Right cardiac atrium (tissue), 5 donors: Measurements from ENCODE around the gene ARPP21. TPM values are rescaled to one million over a fixed set of nuclear protein-coding genes. Genes with fewer than 3 reads are reported as not detected.

Experiments used
- ATAC-seq, 2 donors: fragments of 200-7000 bp; cut with Tn5 transposase; one replicate each; pipeline versions ENCODE4 v1.8.0 to v1.9.1; 2020; ENCODE audit warnings: moderate library complexity in 2 of 2, mild to moderate bottlenecking in 1 of 2
- DNase-seq, 3 donors: peaks; one replicate each; pipeline ENCODE4 v3.0.0-alpha.2; 2020
- H3K27ac ChIP-seq: one replicate; pipeline ENCODE4 v1.5.1; 2013; ENCODE audit warnings: mild to moderate bottlenecking, low read length, control low read depth, moderate library complexity
- H3K27me3 ChIP-seq: one replicate; pipeline ENCODE4 v1.6.1; 2013; ENCODE audit not compliant: control insufficient read depth, insufficient read depth
- H3K4me1 ChIP-seq: one replicate; pipeline ENCODE4 v1.6.1; 2013; ENCODE audit warnings: low read length; ENCODE audit not compliant: control insufficient read depth, insufficient read depth
- H3K4me3 ChIP-seq: one replicate; pipeline ENCODE4 v1.5.1; 2013; ENCODE audit warnings: low read length, control low read depth
- H3K9me3 ChIP-seq: one replicate; pipeline ENCODE4 v1.6.1; 2013; ENCODE audit warnings: low read length; ENCODE audit not compliant: control insufficient read depth
- WGBS: extraction: QIAGEN DNeasy Blood & Tissue Kit; methylation state at CpG from one replicate; pipeline ENCODE4 v1.1.7; 2013; 5-methylcytosine and 5-hydroxymethylcytosine counted together
- intact Hi-C, 4 donors: fragments of 100-400 bp; cut with DNase I; formaldehyde crosslinking; loops; one replicate each; pipeline versions ENCODE4 v1.11.0 to v1.14.0; 2022 to 2023
- long read RNA-seq, 4 donors: library from polyadenylated mRNA; unstranded; transcript quantifications; one replicate each; pipeline ENCODE4 v2.0.0, GENCODE V29; 2020 to 2021
- polyA plus RNA-seq: library from polyadenylated mRNA; stranded (reverse); fragments of 200-250 nt; gene quantifications from one replicate; pipeline ENCODE4 v1.2.3, GENCODE V29; 2013
- total RNA-seq, 4 donors: library from RNA; stranded (reverse); fragmentation: NEBNext Ultra II Directional; extraction: Animal tissue kit (Norgen Biotek cat#: 25700); gene quantifications; one replicate each; pipeline ENCODE4 v1.2.1, GENCODE V29; 2021
- donor health status: healthy with polysubstance abuse.
- donor health status: DM: no; HTN: yes; CAD: no.
- donor health status: DM: no; HTN: no; CAD: no.
- donor health status: DM: no; HTN: yes; CAD: no; lungs with severe emphysema.
- donor health status: DM: yes; HTN: yes; CAD: no.

ARPP21 gene
- under 1 TPM in 3 of 4 donors, not detected in 1; 0.11 to 0.35 (median 0.34) TPM for total RNA-seq
- polyA plus RNA-seq, result 0.23 TPM
- long read RNA-seq, donor 1, result 0 reads
- long read RNA-seq, donor 2, partial matches to known transcripts, result 0 of 1 reads
- long read RNA-seq, donor 2, other reads (novel, unspliced or antisense), result 1 of 1 reads
- long read RNA-seq, donor 3, result 0 reads
- long read RNA-seq, donor 4, partial matches to known transcripts, result 0 of 1 reads
- long read RNA-seq, donor 4, other reads (novel, unspliced or antisense), result 1 of 1 reads

DNA sequence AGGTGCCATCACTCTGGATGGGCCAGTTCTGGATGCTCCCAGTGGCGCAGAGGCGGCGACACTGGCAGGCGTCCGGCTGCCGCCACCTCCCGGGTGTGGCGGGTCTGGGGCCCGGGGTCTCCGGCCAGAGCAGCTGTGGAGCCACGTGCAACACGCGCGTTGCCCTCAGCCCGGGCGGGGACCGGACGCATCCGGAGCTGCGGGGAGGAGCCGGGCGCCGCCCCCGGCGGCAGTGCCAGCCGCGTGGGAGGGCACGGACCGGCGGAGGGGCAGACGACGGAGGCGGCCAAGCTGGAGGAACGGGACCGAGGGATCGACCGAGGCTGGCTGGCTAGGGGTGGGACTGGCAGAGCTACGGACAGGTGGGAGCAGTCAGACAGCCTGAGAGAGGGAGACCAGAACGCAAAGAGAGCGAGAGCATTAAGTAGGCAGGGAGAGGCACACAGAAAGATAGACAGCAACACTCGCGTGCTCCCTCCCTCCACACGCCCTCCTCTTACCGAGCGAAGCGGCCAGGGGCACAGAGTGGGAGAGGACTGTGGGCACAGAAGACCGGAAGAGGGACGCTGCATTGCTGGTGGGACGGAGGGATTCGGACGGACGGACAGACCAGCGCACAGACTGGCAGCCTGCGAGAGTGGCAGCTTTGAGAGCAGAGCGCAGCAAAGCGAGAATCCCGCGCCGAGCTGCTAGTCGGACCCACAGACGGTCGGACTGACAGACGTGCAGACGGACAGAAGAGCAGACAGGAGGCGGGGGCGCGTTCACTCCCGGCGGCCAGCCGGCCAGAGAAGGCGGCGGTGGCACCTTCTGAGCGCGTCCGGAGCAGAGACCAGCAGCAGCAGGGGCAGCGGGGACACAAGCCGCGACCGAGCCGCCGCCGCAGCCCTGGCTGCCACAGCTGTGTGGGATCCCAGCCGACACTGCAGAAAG, at the start of gene ARPP21:
TSS of gene ARPP21 (plus strand) at position 272 of the 933 bp plus-strand sequence. CDS start 42,227 bp downstream, outside the sequence.
- Histone ChIP-seq H3K27me3 (no peaks in the 10 kb centered on the region), H3K9me3 (no peaks in the 10 kb centered on the region), H3K4me3 (peak within 1 kb of the TSS; percentile 23), H3K27ac (no peak within 1 kb of the TSS), H3K4me1 (no peaks in the 10 kb centered on the region)
- intact Hi-C loops, result no loop called here
- DNase-seq (peak; percentile 14 to 60 (median 49)), ATAC-seq (peak; percentile 52 to 67)
- under 1% methylated on average over 83 of the region's 83 CpGs for WGBS

DNA sequence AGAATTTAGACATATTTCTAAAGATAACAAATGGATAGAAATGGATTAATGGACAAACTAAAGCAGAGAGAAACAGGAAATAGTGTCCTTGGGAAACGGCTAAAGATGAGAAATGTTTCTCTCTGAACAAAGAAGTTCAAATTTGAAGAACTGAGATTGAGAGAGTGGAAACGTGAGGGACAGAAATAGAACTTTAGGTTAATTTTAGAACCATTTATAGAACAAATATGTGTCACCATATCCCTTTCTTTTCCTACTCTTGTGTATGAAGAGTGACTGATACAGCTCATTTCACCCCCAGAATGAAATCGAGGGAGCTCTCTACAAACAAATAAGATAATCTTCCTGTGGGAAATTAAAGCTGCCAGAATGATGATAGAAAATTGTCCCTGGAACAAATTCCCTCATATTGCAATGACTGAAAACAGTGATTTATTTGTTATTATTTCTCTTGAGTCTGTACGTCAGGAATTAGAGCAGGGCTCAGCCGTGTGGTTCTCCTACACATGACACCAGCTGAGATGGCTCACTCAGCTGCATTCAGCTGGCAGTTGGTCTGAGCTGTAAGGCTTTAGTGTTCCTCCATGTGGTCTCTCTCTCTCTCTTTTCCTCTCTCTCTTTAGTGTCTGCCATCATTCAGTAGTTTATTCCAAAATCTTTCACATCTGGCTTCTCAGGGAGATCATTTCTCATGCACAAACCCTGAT, 46.6 kb upstream of the ARPP21 start:
- Histone ChIP-seq H3K4me3 (no peak overlapping the region), H3K4me1 (no peaks in the 10 kb centered on the region), H3K27ac (no peak overlapping the region), H3K9me3 (no peaks in the 10 kb centered on the region), H3K27me3 (no peaks in the 10 kb centered on the region)
- DNase-seq (no peak), ATAC-seq (no peak)
- 44% methylated on average over 5 of the region's 5 CpGs for WGBS
- intact Hi-C loops, result no loop called here

DNA sequence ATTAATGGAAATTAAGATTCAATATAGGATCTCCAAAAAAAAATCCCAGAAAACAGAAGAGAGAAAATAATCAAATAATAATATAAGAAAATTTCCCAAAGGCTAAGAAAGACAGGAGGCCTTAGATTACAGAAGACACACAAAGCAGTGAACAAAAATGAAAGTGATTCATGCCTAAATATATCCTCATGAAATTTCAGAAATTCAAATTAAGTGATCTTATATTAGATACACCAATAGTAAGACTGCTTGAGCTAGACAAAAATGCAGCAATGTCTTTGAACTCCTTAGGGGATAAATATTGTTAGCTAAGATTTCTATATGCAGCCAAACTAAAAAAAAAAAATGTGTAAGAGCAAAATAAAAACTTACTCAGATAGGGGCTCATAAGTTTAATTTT, 44.6 kb upstream of the ARPP21 start:
- no peaks in the 10 kb centered on the region for H3K4me1 ChIP-seq
- no peak overlapping the region for H3K27ac ChIP-seq
- DNase-seq (no peak), ATAC-seq (no peak)
- no peaks in the 10 kb centered on the region for H3K9me3 ChIP-seq
- H3K4me3 ChIP-seq, result no peak overlapping the region
- intact Hi-C loops, result no loop called here
- H3K27me3 ChIP-seq, result no peaks in the 10 kb centered on the region

- intact Hi-C loops, result no loop called here
- H3K27me3 ChIP-seq, result no peaks in the 10 kb centered on the region
- H3K9me3 ChIP-seq, result no peaks in the 10 kb centered on the region
- H3K27ac ChIP-seq, result no peak overlapping the region
- WGBS, result 56% methylated on average over 3 of the region's 3 CpGs
- no peak for DNase-seq
- ATAC-seq, result no peak
- no peak overlapping the region for H3K4me3 ChIP-seq
- H3K4me1 ChIP-seq, result no peaks in the 10 kb centered on the region
These were observed 42.9 kb upstream of the ARPP21 start for GRCh38 chr3:35596335-35596995.

- no peaks in the 10 kb centered on the region for H3K4me1 ChIP-seq
- no peaks in the 10 kb centered on the region for H3K9me3 ChIP-seq
- intact Hi-C loops, result no loop called here
- DNase-seq (no peak), ATAC-seq (no peak)
- H3K4me3 ChIP-seq, result no peak overlapping the region
- no peaks in the 10 kb centered on the region for H3K27me3 ChIP-seq
- no peak overlapping the region for H3K27ac ChIP-seq
- 83% methylated on average over 3 of the region's 3 CpGs for WGBS
These were observed 41.8 kb upstream of the ARPP21 start for GRCh38 chr3:35597490-35597889.

DNA sequence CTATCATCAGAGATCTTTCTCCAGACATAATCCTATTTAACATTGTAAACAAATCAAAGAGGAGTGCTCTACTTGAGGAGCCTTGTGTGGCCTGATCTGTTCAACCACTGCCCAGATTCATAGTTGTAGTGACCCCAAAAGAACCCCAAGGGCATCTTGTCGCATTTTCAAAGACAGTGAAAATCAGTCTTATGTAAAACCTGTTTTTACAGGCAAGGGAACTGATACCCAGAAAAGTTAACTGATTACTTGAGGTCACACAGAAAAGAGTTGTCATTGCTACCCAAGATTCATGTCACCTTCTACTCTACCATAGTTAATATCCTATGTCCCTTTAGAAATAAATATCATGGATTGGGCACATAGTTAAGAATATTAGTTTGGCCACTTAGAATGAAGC, 40.5 kb upstream of the ARPP21 start:
- WGBS, result 90% methylated on average over 1 of the region's 1 CpG
- ATAC-seq (no peak), DNase-seq (no peak)
- intact Hi-C loops, result no loop called here
- Histone ChIP-seq H3K27ac (no peak overlapping the region), H3K4me3 (no peak overlapping the region), H3K27me3 (no peaks in the 10 kb centered on the region), H3K9me3 (no peaks in the 10 kb centered on the region), H3K4me1 (no peaks in the 10 kb centered on the region)

GRCh38 chr3:35601959-35602358, 37.4 kb upstream of the ARPP21 start:
- intact Hi-C loops, result no loop called here
- ATAC-seq, result no peak

GRCh38 chr3:35602395-35602936, 36.9 kb upstream of the ARPP21 start:
- DNase-seq (no peak), ATAC-seq (no peak)
- 53% methylated on average over 7 of the region's 7 CpGs for WGBS
- no peak overlapping the region for H3K27ac ChIP-seq
- intact Hi-C loops, result no loop called here
- no peaks in the 10 kb centered on the region for H3K27me3 ChIP-seq
- no peaks in the 10 kb centered on the region for H3K4me1 ChIP-seq
- H3K4me3 ChIP-seq, result no peak overlapping the region
- no peaks in the 10 kb centered on the region for H3K9me3 ChIP-seq

More at GRCh38 chr3:35601959-35602358, 37.4 kb upstream of the ARPP21 start:
- no peaks in the 10 kb centered on the region for H3K27me3 ChIP-seq
- H3K4me1 ChIP-seq, result no peaks in the 10 kb centered on the region
- no peaks in the 10 kb centered on the region for H3K9me3 ChIP-seq
- H3K27ac ChIP-seq, result no peak overlapping the region
- DNase-seq, result no peak
- H3K4me3 ChIP-seq, result no peak overlapping the region

DNA sequence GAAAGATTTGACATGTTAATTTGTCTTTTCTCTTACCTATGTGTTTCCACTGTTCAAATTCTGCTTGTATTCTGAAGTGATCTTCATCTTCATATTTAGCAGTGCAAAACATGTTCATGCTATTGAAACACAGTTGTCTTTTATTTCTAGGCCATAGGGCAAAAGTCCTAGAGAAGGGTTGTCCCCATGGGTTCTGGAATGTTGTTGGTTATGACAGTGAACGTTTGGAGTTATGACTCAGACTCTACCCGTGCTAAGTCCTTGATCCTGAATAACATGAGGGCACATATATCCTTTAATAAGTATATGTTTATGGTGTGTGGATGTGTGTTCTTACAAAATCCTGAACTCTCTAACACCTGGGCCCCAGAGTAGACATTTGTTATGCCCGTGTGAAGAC, 23.0 kb upstream of the ARPP21 start:
- intact Hi-C loops, result no loop called here
- Histone ChIP-seq H3K27me3 (no peaks in the 10 kb centered on the region), H3K27ac (no peak overlapping the region), H3K4me1 (no peaks in the 10 kb centered on the region), H3K9me3 (no peaks in the 10 kb centered on the region), H3K4me3 (no peak overlapping the region)
- WGBS, result 59% methylated on average over 3 of the region's 3 CpGs
- ATAC-seq, result no peak
- DNase-seq, result no peak

DNA sequence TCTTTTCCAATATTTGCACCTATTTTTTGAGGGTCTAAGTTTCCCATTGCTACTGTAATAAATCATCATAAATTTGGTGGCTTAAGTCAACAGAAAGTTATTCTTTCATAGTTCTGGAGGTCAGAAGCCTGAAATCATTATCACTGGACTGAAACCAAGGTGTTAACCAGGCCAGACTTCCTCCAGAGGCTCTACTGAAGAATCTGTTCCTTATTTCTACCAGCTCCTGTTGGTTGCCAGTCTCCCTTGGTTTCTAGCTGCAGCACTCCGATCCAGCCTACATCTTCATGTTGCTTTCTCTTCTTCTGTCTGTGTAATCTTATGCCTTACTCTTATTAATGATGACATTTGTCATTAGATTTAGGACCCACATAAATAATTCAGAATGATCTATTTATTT, 22.0 kb upstream of the ARPP21 start:
- no peaks in the 10 kb centered on the region for H3K9me3 ChIP-seq

More for the DNA sequence above, 22.0 kb upstream of the ARPP21 start:
- Histone ChIP-seq H3K27ac (no peak overlapping the region), H3K4me1 (no peaks in the 10 kb centered on the region), H3K4me3 (no peak overlapping the region), H3K27me3 (no peaks in the 10 kb centered on the region)
- no peak for DNase-seq
- intact Hi-C loops, result no loop called here
- no peak for ATAC-seq
- WGBS, result 94% methylated on average over 1 of the region's 1 CpG
